ENCODE results near the gene GSC2. TPM values are rescaled to one million over a fixed set of nuclear protein-coding genes. Genes with fewer than 3 reads are reported as not detected.

The GSC2 gene
- total and polyA plus RNA-seq, 4 donors = not detected

DNA sequence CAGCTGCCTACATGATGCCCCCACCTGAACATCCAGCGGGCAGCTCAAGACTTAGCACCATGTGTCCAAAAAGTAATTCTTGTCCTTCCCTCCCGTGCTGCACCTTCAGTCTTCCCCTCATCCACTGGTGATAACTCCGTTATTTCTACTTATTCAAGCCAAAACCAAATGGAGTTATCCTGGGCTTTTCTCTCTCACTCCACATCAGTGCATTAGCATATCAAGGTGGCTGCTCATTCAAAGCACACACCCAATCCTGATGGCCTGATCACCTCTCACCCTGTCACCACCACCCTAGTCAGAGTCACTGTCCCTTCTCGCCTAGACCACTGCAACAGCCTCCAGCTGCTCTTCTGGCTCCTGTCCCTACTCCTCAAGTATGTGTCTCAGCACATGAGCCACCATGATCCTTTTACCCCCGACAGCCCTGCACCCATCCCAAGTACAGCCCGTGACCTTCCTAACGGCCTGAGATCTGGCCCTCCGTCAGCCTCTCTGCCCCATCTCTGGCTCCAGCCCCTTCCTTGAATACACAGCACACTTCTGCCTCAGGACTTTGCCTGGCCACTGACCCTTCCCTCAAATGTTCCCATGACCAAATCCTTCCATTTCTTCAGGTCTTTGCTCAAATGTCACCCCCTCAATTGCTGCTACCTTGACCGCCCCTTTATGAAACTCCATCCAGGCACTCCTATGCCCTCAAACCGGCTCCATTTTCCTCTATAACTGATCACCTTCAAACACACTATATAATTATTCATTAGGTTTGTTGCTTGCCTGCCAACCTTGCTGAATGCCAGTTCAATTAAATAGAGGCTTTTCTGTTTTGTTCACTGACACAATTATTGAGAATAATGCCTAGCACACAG, 48.1 kb upstream of the GSC2 start:
- Histone ChIP-seq H3K27me3 (ENCODE audit: control insufficient read depth in 4 of 4, insufficient read depth in 4 of 4, low read length in 3 of 4) (no peaks in the 10 kb centered on the region), H3K4me3 (ENCODE audit: low read depth in 1 of 3, low read length in 3 of 3) (no peak overlapping the region), H3K9me3 (ENCODE audit: control insufficient read depth in 4 of 4, low read length in 3 of 4) (no peaks in the 10 kb centered on the region), H3K36me3 (ENCODE audit: control insufficient read depth in 4 of 4, insufficient read depth in 3 of 4, low read depth in 1 of 4, low read length in 3 of 4) (peaks cover 2 to 10% (median 5%) of the 10 kb centered on the region in 4 donors), H3K4me1 (ENCODE audit: control insufficient read depth in 4 of 4, insufficient read depth in 4 of 4, low read length in 3 of 4) (no peaks in the 10 kb centered on the region), H3K27ac (ENCODE audit: low read depth in 1 of 2, low read length in 2 of 2) (no peak overlapping the region), H3K9ac (ENCODE audit: low read depth in 1 of 2, low read length in 2 of 2) (no peak overlapping the region)
- WGBS = 93% methylated on average over 10 of the region's 10 CpGs
- TF ChIP-seq HNF4G (IDR thresholded peaks at IDR 0.05) (no peak), TAF1 (conservative IDR thresholded peaks at IDR 0.05) (no peak), RXRA (IDR thresholded peaks at IDR 0.05) (no peak), RAD21 (IDR thresholded peaks at IDR 0.05) (no peak), FOXA2 (IDR thresholded peaks at IDR 0.05) (no peak), SP1 (IDR thresholded peaks at IDR 0.05) (no peak), GABPA (IDR thresholded peaks at IDR 0.05 in 1 of 2, conservative IDR thresholded peaks at IDR 0.05 in 1 of 2) (no peak), NR2F2 (IDR thresholded peaks at IDR 0.05) (no peak)
- TF ChIP-seq, protein P1, sequence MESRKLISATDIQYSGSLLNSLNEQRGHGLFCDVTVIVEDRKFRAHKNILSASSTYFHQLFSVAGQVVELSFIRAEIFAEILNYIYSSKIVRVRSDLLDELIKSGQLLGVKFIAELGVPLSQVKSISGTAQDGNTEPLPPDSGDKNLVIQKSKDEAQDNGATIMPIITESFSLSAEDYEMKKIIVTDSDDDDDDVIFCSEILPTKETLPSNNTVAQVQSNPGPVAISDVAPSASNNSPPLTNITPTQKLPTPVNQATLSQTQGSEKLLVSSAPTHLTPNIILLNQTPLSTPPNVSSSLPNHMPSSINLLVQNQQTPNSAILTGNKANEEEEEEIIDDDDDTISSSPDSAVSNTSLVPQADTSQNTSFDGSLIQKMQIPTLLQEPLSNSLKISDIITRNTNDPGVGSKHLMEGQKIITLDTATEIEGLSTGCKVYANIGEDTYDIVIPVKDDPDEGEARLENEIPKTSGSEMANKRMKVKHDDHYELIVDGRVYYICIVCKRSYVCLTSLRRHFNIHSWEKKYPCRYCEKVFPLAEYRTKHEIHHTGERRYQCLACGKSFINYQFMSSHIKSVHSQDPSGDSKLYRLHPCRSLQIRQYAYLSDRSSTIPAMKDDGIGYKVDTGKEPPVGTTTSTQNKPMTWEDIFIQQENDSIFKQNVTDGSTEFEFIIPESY (IDR thresholded peaks at IDR 0.05) = no peak
- TF ChIP-seq, protein P2, sequence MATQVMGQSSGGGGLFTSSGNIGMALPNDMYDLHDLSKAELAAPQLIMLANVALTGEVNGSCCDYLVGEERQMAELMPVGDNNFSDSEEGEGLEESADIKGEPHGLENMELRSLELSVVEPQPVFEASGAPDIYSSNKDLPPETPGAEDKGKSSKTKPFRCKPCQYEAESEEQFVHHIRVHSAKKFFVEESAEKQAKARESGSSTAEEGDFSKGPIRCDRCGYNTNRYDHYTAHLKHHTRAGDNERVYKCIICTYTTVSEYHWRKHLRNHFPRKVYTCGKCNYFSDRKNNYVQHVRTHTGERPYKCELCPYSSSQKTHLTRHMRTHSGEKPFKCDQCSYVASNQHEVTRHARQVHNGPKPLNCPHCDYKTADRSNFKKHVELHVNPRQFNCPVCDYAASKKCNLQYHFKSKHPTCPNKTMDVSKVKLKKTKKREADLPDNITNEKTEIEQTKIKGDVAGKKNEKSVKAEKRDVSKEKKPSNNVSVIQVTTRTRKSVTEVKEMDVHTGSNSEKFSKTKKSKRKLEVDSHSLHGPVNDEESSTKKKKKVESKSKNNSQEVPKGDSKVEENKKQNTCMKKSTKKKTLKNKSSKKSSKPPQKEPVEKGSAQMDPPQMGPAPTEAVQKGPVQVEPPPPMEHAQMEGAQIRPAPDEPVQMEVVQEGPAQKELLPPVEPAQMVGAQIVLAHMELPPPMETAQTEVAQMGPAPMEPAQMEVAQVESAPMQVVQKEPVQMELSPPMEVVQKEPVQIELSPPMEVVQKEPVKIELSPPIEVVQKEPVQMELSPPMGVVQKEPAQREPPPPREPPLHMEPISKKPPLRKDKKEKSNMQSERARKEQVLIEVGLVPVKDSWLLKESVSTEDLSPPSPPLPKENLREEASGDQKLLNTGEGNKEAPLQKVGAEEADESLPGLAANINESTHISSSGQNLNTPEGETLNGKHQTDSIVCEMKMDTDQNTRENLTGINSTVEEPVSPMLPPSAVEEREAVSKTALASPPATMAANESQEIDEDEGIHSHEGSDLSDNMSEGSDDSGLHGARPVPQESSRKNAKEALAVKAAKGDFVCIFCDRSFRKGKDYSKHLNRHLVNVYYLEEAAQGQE (IDR thresholded peaks at IDR 0.05) = no peak
- TF ChIP-seq, protein P3, sequence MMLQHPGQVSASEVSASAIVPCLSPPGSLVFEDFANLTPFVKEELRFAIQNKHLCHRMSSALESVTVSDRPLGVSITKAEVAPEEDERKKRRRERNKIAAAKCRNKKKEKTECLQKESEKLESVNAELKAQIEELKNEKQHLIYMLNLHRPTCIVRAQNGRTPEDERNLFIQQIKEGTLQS (IDR thresholded peaks at IDR 0.05) = no peak
- no peak for DNase-seq (ENCODE audit: low spot score)

DNA sequence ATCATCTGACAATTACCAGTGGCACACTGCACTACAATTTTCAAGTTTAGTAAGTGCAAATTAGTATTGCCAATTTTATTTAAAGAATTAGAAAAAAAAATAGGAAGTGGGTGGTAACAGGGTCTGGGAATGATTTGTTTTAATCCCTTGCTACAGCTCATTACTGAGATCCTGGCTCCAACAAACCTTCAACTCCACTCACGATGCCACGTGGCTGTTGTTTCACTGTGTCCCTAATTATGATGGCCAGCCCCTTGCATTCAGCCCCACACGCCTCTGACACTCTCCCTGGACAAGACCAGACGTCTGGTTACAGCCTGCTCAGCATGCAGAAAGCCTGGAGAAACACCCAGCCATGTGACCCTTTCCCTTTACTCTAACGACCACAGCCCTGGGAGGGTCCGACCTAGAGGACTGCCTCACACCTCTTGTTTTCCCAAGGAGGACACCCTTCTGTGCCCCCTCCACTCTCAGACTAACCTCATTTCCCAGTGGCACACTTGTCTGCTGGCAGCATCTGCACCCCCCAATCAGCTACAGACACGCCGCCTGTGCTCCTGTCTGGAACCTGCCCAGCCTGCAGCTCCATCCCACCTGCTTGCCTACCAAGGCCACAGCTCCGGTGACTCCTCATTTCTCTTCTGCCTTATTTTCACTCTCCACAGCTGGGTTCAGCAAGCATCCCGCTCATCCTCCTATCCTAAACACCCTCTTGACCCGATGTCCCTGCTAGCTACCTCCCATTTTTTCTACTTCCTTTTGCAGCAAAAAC, 46.9 kb upstream of the GSC2 start:
- no peaks in the 10 kb centered on the region for H3K27me3 ChIP-seq (ENCODE audit: control insufficient read depth in 4 of 4, insufficient read depth in 4 of 4, low read length in 3 of 4)
- peaks cover 3 to 10% (median 5%) of the 10 kb centered on the region in 4 donors for H3K36me3 ChIP-seq (ENCODE audit: control insufficient read depth in 4 of 4, insufficient read depth in 3 of 4, low read depth in 1 of 4, low read length in 3 of 4)
- no peak for DNase-seq (ENCODE audit: low spot score)
- H3K9me3 ChIP-seq (ENCODE audit: control insufficient read depth in 4 of 4, low read length in 3 of 4) = no peaks in the 10 kb centered on the region
- no peak overlapping the region for H3K27ac ChIP-seq (ENCODE audit: low read depth in 1 of 2, low read length in 2 of 2)
- no peaks in the 10 kb centered on the region for H3K4me1 ChIP-seq (ENCODE audit: control insufficient read depth in 4 of 4, insufficient read depth in 4 of 4, low read length in 3 of 4)
- WGBS = 91% methylated on average over 11 of the region's 11 CpGs
- no peak overlapping the region for H3K4me3 ChIP-seq (ENCODE audit: low read depth in 1 of 3, low read length in 3 of 3)
- TF ChIP-seq NR2F2 (IDR thresholded peaks at IDR 0.05) (no peak), SP1 (IDR thresholded peaks at IDR 0.05) (no peak), TAF1 (conservative IDR thresholded peaks at IDR 0.05) (no peak), RAD21 (IDR thresholded peaks at IDR 0.05) (no peak)
- TF ChIP-seq, protein P4, sequence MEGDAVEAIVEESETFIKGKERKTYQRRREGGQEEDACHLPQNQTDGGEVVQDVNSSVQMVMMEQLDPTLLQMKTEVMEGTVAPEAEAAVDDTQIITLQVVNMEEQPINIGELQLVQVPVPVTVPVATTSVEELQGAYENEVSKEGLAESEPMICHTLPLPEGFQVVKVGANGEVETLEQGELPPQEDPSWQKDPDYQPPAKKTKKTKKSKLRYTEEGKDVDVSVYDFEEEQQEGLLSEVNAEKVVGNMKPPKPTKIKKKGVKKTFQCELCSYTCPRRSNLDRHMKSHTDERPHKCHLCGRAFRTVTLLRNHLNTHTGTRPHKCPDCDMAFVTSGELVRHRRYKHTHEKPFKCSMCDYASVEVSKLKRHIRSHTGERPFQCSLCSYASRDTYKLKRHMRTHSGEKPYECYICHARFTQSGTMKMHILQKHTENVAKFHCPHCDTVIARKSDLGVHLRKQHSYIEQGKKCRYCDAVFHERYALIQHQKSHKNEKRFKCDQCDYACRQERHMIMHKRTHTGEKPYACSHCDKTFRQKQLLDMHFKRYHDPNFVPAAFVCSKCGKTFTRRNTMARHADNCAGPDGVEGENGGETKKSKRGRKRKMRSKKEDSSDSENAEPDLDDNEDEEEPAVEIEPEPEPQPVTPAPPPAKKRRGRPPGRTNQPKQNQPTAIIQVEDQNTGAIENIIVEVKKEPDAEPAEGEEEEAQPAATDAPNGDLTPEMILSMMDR (IDR thresholded peaks at IDR 0.05; ENCODE audit: low read depth, low read length, missing input control) = no peak
- TF ChIP-seq, protein P3 (IDR thresholded peaks at IDR 0.05) = no peak
- no peak overlapping the region for H3K9ac ChIP-seq (ENCODE audit: low read depth in 1 of 2, low read length in 2 of 2)

Measured in liver (tissue), 9 donors.